ENCODE results near the gene IGF1R. TPM values are rescaled to one million over a fixed set of nuclear protein-coding genes. Genes with fewer than 3 reads are reported as not detected.

Gene IGF1R
- total RNA-seq, 2 experiments from 2014 or later: 22.8 to 24.7 TPM

GRCh38 chr15:98717942-98718341, 69.6 kb downstream of the IGF1R start:
- TF ChIP-seq CTCF (IDR thresholded peaks at IDR 0.05): no peak
- ChIA-PET CTCF (no interaction called here), POLR2A (no interaction called here)
- intact Hi-C loops (cut with micrococcal nuclease): no loop called here
- H3K4me1 Mint-ChIP-seq (ENCODE audit: low read depth): peaks cover 70% of the 10 kb centered on the region
- no peak overlapping the region for H3K4me3 Mint-ChIP-seq
- no peaks in the 10 kb centered on the region for H3K27me3 Mint-ChIP-seq
- no peaks in the 10 kb centered on the region for H3K9me3 Mint-ChIP-seq
- DNase-seq (no peak), ATAC-seq (no peak)
- H3K36me3 Mint-ChIP-seq (ENCODE audit: low read depth): peaks cover under 1% of the 10 kb centered on the region
- H3K27ac Mint-ChIP-seq: no peak overlapping the region

DNA sequence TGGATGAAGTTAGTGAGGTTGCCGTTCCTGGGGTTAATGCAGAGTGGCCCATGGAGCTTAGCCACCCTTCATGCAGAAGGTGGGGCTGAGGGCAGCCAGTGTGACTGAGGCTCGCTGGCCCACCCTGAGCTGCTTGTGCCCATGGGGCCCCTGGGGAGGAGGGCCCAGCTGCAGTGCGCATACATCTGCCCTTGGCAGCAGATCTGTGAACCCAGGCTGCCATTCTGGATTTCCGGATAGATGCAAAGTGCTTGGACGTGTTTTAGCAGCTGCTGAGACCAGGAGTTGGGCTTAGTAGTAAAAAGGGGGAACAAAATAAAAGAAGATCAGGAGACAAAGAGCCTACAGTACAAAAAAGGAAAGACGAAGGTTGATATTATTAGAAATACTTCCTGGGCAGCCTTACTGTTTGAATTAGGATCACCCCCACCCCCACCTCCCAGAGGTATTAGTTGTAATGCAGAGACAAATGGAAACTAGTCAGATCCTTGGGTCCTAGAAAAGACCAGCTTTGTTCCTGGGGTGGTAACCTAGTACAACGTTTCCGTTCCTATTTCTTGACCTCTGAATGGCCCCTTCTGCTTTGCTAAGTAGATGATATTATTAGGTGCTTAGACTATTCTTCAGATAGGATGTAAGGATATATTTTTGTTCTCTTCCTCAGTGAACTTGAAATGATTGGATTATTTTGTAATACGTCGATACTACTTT, 70.2 kb downstream of the IGF1R start:
- H3K4me3 Mint-ChIP-seq: no peak overlapping the region
- ATAC-seq: no peak
- no peak for DNase-seq
- no peaks in the 10 kb centered on the region for H3K36me3 Mint-ChIP-seq (ENCODE audit: low read depth)
- H3K4me1 Mint-ChIP-seq (ENCODE audit: low read depth): peaks cover 64% of the 10 kb centered on the region
- TF ChIP-seq CTCF (IDR thresholded peaks at IDR 0.05): no peak
- intact Hi-C loops (cut with micrococcal nuclease): no loop called here
- no peak overlapping the region for H3K27ac Mint-ChIP-seq
- ChIA-PET POLR2A (no interaction called here), CTCF (interaction anchor here (0.8 to 2.3 kb wide), 5 partner anchors 14 to 200 kb away, joined by 3 to 11 read pairs (median 3); no protein-coding TSS in a partner anchor)
- no peaks in the 10 kb centered on the region for H3K9me3 Mint-ChIP-seq
- H3K27me3 Mint-ChIP-seq: no peaks in the 10 kb centered on the region

- Mint-ChIP-seq H3K27ac (no peak overlapping the region), H3K27me3 (no peaks in the 10 kb centered on the region), H3K9me3 (no peaks in the 10 kb centered on the region), H3K4me1 (ENCODE audit: low read depth) (peaks cover 57% of the 10 kb centered on the region), H3K4me3 (no peak overlapping the region), H3K36me3 (ENCODE audit: low read depth) (no peaks in the 10 kb centered on the region)
- intact Hi-C loops (cut with micrococcal nuclease): no loop called here
- ATAC-seq (no peak), DNase-seq (no peak)
- ChIA-PET POLR2A (no interaction called here), CTCF (interaction anchor here (0.8 to 2.3 kb wide), 5 partner anchors 13 to 200 kb away, joined by 3 to 11 read pairs (median 3); no protein-coding TSS in a partner anchor)
- TF ChIP-seq CTCF (IDR thresholded peaks at IDR 0.05): no peak
These were observed 70.9 kb downstream of the IGF1R start for GRCh38 chr15:98719137-98719740.

- no peak for TF ChIP-seq CTCF (IDR thresholded peaks at IDR 0.05)
- CTCF ChIA-PET: interaction anchor here (1.3 to 2.3 kb wide), 5 partner anchors 13 to 160 kb away, joined by 3 to 11 read pairs (median 3); no protein-coding TSS in a partner anchor
- H3K36me3 Mint-ChIP-seq (ENCODE audit: low read depth): no peaks in the 10 kb centered on the region
- no peak overlapping the region for H3K4me3 Mint-ChIP-seq
- DNase-seq (no peak), ATAC-seq (no peak)
- H3K9me3 Mint-ChIP-seq: no peaks in the 10 kb centered on the region
- intact Hi-C loops (cut with micrococcal nuclease): no loop called here
- POLR2A ChIA-PET: no interaction called here
- H3K27me3 Mint-ChIP-seq: no peaks in the 10 kb centered on the region
- H3K4me1 Mint-ChIP-seq (ENCODE audit: low read depth): peaks cover 51% of the 10 kb centered on the region
- H3K27ac Mint-ChIP-seq: no peak overlapping the region
These were observed 71.7 kb downstream of the IGF1R start for GRCh38 chr15:98720031-98720430.

All from activated CD8-positive, alpha-beta T cell treated with anti-CD3 and anti-CD28 coated beads for 36 hours (primary cell).